ENCODE results near the gene NKAPD1.

GRCh38 chr11:112127056-112127455, 53.0 kb downstream of the NKAPD1 start:
- TF ChIP-seq CTCF (IDR thresholded peaks at IDR 0.05; ENCODE audit: insufficient read depth, low read depth, low read length) = no peak
- TF ChIP-seq EZH2 (IDR thresholded peaks at IDR 0.05; ENCODE audit: insufficient read depth, low read length) = no peak
